K562 (cell line): ENCODE results near the gene SLC5A5. TPM values are rescaled to one million over a fixed set of nuclear protein-coding genes. Genes with fewer than 3 reads are reported as not detected.
"Not testable (repeated sequence)": the region's sequence is repeated elsewhere in the genome, so short reads cannot be mapped to it uniquely, and the experiment has no call there.

ENCODE experiments used
- ATAC-seq: fragments of 200-7000 bp; cut with Tn5 transposase; 3 replicates; pipeline ENCODE4 v1.9.1; 2020; ENCODE audit warnings: moderate library complexity
- BruUV-seq: library from RNA; stranded (reverse); fragments of 400-500 nt; replicated peaks from 2 replicates; lab custom pipeline; 2021; lab: Mats Ljungman, UMichigan
- CTCF ChIA-PET: fragments of 300-600 bp; formaldehyde crosslinking; extraction: SDS; loops from one replicate; lab custom pipeline; 2021; ENCODE audit warnings: low intra/inter-chr PET ratio; lab: Yijun Ruan, JAX
- POLR2A ChIA-PET: fragments of 300-600, 350-650 bp; sonication (Branson Sonifier 250); formaldehyde crosslinking; extraction: SDS; loops from one replicate; lab custom pipeline; 2021; ENCODE audit warnings: antibody characterized with exemption, inconsistent platforms; lab: Yijun Ruan, JAX
- DNase-seq, 4 experiments: peaks; one replicate each; pipeline versions ENCODE4 v3.0.0 to v3.0.0-alpha.2; 2011 to 2018; ENCODE audit warnings: low spot score in 3 of 4, mixed read lengths in 3 of 4; ENCODE audit errors: extremely low read depth in 1 of 4
- FAIRE-seq: peaks from 2 replicates; lab custom pipeline; 2011; peaks lifted over from hg19 to GRCh38; lab: Jason Lieb, UNC
- H2AFZ ChIP-seq: 2 replicates; pipeline ENCODE4 v1.6.0; 2011; ENCODE audit warnings: low read depth, low read length, control low read depth, inconsistent platforms
- H3K27ac ChIP-seq: fragments of 200-600 bp; 3 replicates; pipeline ENCODE4 v1.8.0; 2011; ENCODE audit warnings: low read depth, mild to moderate bottlenecking, control low read depth, inconsistent platforms, low read length, moderate library complexity, mixed read lengths; ENCODE audit errors: extremely low read depth
- H3K27me3 ChIP-seq, 2 experiments: fragments of 300-600 bp in 1 of 2; 2 replicates in 1 of 2; 3 replicates in 1 of 2; pipeline versions ENCODE4 v1.6.0 to v1.8.0; 2011; ENCODE audit warnings: inconsistent platforms in 2 of 2, low read length in 2 of 2, mild to moderate bottlenecking in 1 of 2, mixed read lengths in 1 of 2, moderate library complexity in 1 of 2; ENCODE audit not compliant: control insufficient read depth in 2 of 2, insufficient read depth in 2 of 2
- H3K36me3 ChIP-seq: fragments of 300-600 bp; 3 replicates; pipeline ENCODE4 v1.8.0; 2011; ENCODE audit warnings: mild to moderate bottlenecking, low read length, inconsistent platforms; ENCODE audit not compliant: control insufficient read depth, insufficient read depth
- H3K4me1 ChIP-seq, 2 experiments: fragments of 200-600 bp in 1 of 2; replicated peaks in 1 of 2; 2 replicates in 1 of 2; 3 replicates in 1 of 2; pipeline versions ENCODE4 v1.5.1 to v1.8.0; 2011; ENCODE audit warnings: inconsistent platforms in 2 of 2, low read length in 2 of 2, mild to moderate bottlenecking in 1 of 2, mixed read lengths in 1 of 2, moderate library complexity in 1 of 2; ENCODE audit not compliant: control insufficient read depth in 2 of 2, insufficient read depth in 2 of 2
- H3K4me2 ChIP-seq: 2 replicates; pipeline ENCODE4 v1.6.1; 2011; ENCODE audit warnings: low read length, control low read depth, inconsistent platforms, mixed read lengths; ENCODE audit not compliant: insufficient read depth
- H3K4me3 ChIP-seq: fragments of 200-600 bp; sonication (generic), shearing (Covaris generic); 2 replicates; pipeline ENCODE4 v1.5.1; 2016; ENCODE audit warnings: control low read depth, inconsistent platforms
- H3K79me2 ChIP-seq: fragments of 200-600 bp; 3 replicates; pipeline ENCODE4 v1.8.0; 2011; ENCODE audit warnings: low read length, inconsistent platforms; ENCODE audit not compliant: control insufficient read depth, insufficient read depth
- H3K9ac ChIP-seq, 2 experiments: 2 replicates each; pipeline versions ENCODE4 v1.6.0 to v1.6.1; 2011; ENCODE audit warnings: low read depth in 2 of 2, low read length in 2 of 2, control low read depth in 1 of 2, inconsistent platforms in 1 of 2, mild to moderate bottlenecking in 1 of 2, mixed read lengths in 1 of 2; ENCODE audit not compliant: insufficient read depth in 1 of 2
- H3K9me1 ChIP-seq: one replicate; pipeline ENCODE4 v1.6.0; 2011; ENCODE audit warnings: inconsistent platforms, mild to moderate bottlenecking, low read length, moderate library complexity; ENCODE audit not compliant: control insufficient read depth, insufficient read depth
- H3K9me3 ChIP-seq: replicated peaks from 2 replicates; pipeline ENCODE4 v1.5.1; 2011; ENCODE audit warnings: low read depth, low read length, inconsistent platforms; ENCODE audit not compliant: control insufficient read depth, insufficient read depth
- H4K20me1 ChIP-seq: replicated peaks from 2 replicates; pipeline ENCODE4 v1.6.1; 2011; ENCODE audit warnings: low read length, inconsistent platforms, mixed read lengths; ENCODE audit not compliant: control insufficient read depth, insufficient read depth
- ARID1B ChIP-seq: fragments of 450-650 bp; IDR thresholded peaks from 2 replicates; pipeline ENCODE4 v1.6.1; 2016; ENCODE audit warnings: antibody characterized with exemption, mild to moderate bottlenecking, inconsistent platforms
- CBFA2T2 ChIP-seq: fragments of 450-650 bp; conservative IDR thresholded peaks from 2 replicates; pipeline ENCODE4 v1.6.1; 2017; ENCODE audit warnings: mild to moderate bottlenecking
- CBFA2T3 ChIP-seq: fragments of 450-650 bp; IDR thresholded peaks from 2 replicates; pipeline ENCODE4 v1.6.1; 2017
- KDM1A ChIP-seq, 2 experiments: fragments of 450-650 bp; IDR thresholded peaks; 2 replicates each; pipeline ENCODE4 v1.6.1; 2016; ENCODE audit warnings: mild to moderate bottlenecking in 2 of 2
- NCOR1 ChIP-seq: fragments of 450-650 bp; IDR thresholded peaks from 2 replicates; pipeline ENCODE4 v1.6.1; 2016; ENCODE audit warnings: mild to moderate bottlenecking, moderate library complexity
- NFIC ChIP-seq: fragments of 450-650 bp; IDR thresholded peaks from 2 replicates; pipeline ENCODE4 v1.6.1; 2017; ENCODE audit warnings: mild to moderate bottlenecking, inconsistent platforms
- SOX6 ChIP-seq: fragments of 450-650 bp; IDR thresholded peaks from 2 replicates; pipeline ENCODE4 v1.6.1; 2014; ENCODE audit warnings: mild to moderate bottlenecking
- TAL1 ChIP-seq: fragments of 450-650 bp; IDR thresholded peaks from 2 replicates; pipeline ENCODE4 v1.6.1; 2016; ENCODE audit warnings: mild to moderate bottlenecking
- TCF3 ChIP-seq: sonication (generic); formaldehyde crosslinking; IDR thresholded peaks from 2 replicates; pipeline ENCODE4 v1.4.0; 2020; ENCODE audit warnings: mild to moderate bottlenecking, missing genetic modification reagents
- TRIM24 ChIP-seq, 2 experiments: fragments of 450-650 bp; IDR thresholded peaks; 2 replicates each; pipeline ENCODE4 v1.6.1; 2016
- WGBS: fragments of 100-300 bp; shearing (Covaris generic); methylation state at CpG from one replicate; pipeline ENCODE4 v1.1.6; 2016; ENCODE audit warnings: low coverage, mixed read lengths; ENCODE audit not compliant: insufficient coverage; ENCODE audit errors: missing lambda C conversion rate; 5-methylcytosine and 5-hydroxymethylcytosine counted together
- in situ Hi-C: fragments of 300-500 bp; cut with MboI; formaldehyde crosslinking; loops from 4 replicates; pipeline ENCODE4 v1.15.0; 2018; ENCODE audit warnings: inconsistent platforms, mixed read lengths
- intact Hi-C: fragments of 100-400 bp; cut with micrococcal nuclease; formaldehyde crosslinking; loops from 2 replicates; pipeline ENCODE4 v1.14.2; 2022
- polyA plus RNA-seq, 8 experiments: library from polyadenylated mRNA; depleted of rRNA in 4 of 8; stranded (reverse) in 5 of 8; unstranded in 3 of 8; fragments of >200 nt; fragmentation: Nextera tagmentation in 2 of 8; fragmentation: Illumina TruSeq in 1 of 8; extraction: Ambion mirVana in 2 of 8; extraction: Trizol in 1 of 8; gene quantifications; 2 replicates each; pipeline versions ENCODE4 v1.2.1 to v1.2.3, GENCODE V29; 2011 to 2014; ENCODE audit warnings: inconsistent platforms in 1 of 8, missing spikeins in 1 of 8
- total RNA-seq, 7 experiments: library from RNA; depleted of rRNA in 6 of 7; stranded (reverse); fragments of >200 nt in 6 of 7; fragmentation: Illumina TruSeq in 2 of 7; extraction: Trizol in 2 of 7; gene quantifications; 2 replicates each; pipeline versions ENCODE4 v1.2.1 to v1.2.3, GENCODE V29; 2011 to 2021; ENCODE audit warnings: low replicate concordance in 1 of 7

Gene SLC5A5
- total and polyA plus RNA-seq, 9 of the 15 experiments (the other 6 are each of a cell fraction or from before 2014, with no cell fraction given): 0.10 to 0.73 (median 0.23) TPM

DNA sequence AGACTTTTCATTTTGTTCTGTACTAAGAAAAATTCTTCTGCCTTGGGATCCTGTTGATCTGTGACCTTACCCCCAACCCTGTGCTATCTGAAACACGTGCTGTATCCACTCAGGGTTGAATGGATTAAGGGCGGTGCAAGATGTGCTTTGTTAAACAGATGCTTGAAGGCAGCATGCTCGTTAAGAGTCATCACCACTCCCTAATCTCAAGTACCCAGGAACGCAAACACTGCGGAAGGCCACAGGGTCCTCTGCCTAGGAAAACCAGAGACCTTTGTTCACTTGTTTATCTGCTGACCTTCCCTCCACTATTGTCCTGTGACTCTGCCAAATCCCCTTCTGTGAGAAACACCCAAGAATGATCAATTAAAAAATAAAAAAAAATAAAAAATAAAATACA, 47.4 kb downstream of the SLC5A5 start:
- DNase-seq: peak in 1 of 4 experiments; percentile 30
- intact Hi-C loops, CTCF ChIA-PET, H3K79me2 ChIP-seq, in situ Hi-C loops: not testable (repeated sequence)
- WGBS: 0% methylated on average over 3 of the region's 5 CpGs
- TF ChIP-seq KDM1A (IDR thresholded peaks at IDR 0.05) (peak; percentile 47 to 60; a peak in 3 of 4 replicates), NCOR1 (0 out of 2 replicates have a peak, but pooled peaks have one; percentile 11), SOX6 (peak; percentile 59; the same call in 1 of the 2 replicates), CBFA2T3 (peak; percentile 78), TRIM24 (IDR thresholded peaks at IDR 0.05) (0 out of 4 replicates have a peak, but pooled peaks of 1 of the 2 experiments have one; percentile 29), TCF3 (CRISPR knock-in tag) (peak; percentile 21; the same call in 1 of the 2 replicates), TAL1 (peak; percentile 56; the same call in 1 of the 2 replicates), ARID1B (peak; percentile 29; the same call in 1 of the 2 replicates), NFIC (0 out of 2 replicates have a peak, but pooled peaks have one; percentile 8), CBFA2T2 (peak; percentile 56; the same call in 1 of the 2 replicates)
- TF ChIP-seq, all 486 proteins: peak for 10; not testable (repeated sequence) for 476
- POLR2A ChIA-PET: interaction anchor here (1.2 kb wide), 1 partner anchor 13 kb away, joined by 3 read pairs; the partner anchor contains the start of gene CCDC124
- ATAC-seq, H3K9ac ChIP-seq, H3K36me3 ChIP-seq, H3K27me3 ChIP-seq, H2AFZ ChIP-seq, H3K9me3 ChIP-seq, H3K4me1 ChIP-seq, H3K9me1 ChIP-seq, FAIRE-seq, BruUV-seq, H3K4me3 ChIP-seq, H3K4me2 ChIP-seq, H4K20me1 ChIP-seq, H3K27ac ChIP-seq: not testable (repeated sequence)
